MM.1S (cell line): Measurements from ENCODE around the gene TAC4.

Experiments
- DNase-seq: peaks from one replicate; pipeline ENCODE4 v3.0.0-alpha.2; 2015
- H2AFZ ChIP-seq: fragments of 300-600 bp; sonication (generic); 2 replicates; pipeline ENCODE4 v1.6.0; 2016; ENCODE audit warnings: antibody characterized with exemption, low read length
- H3F3A ChIP-seq: fragments of 300-600 bp; sonication (generic); 2 replicates; pipeline ENCODE4 v1.6.1; 2016; ENCODE audit warnings: mild to moderate bottlenecking, antibody characterized with exemption, low read length, moderate library complexity, mixed read lengths; ENCODE audit not compliant: insufficient read depth
- H3K27ac ChIP-seq: fragments of 300-600 bp; sonication (generic); 2 replicates; pipeline ENCODE4 v1.5.1; 2016; ENCODE audit warnings: mild to moderate bottlenecking, low read length
- H3K27me3 ChIP-seq: fragments of 300-600 bp; sonication (generic); replicated peaks from 2 replicates; pipeline ENCODE4 v1.6.0; 2016; ENCODE audit warnings: low read length; ENCODE audit not compliant: insufficient read depth
- H3K36me3 ChIP-seq: fragments of 300-600 bp; sonication (generic); replicated peaks from 2 replicates; pipeline ENCODE4 v1.6.1; 2016; ENCODE audit warnings: mild to moderate bottlenecking, low read length, mixed read lengths; ENCODE audit not compliant: insufficient read depth
- H3K4me1 ChIP-seq: fragments of 300-600 bp; sonication (generic); 2 replicates; pipeline ENCODE4 v1.6.1; 2016; ENCODE audit warnings: low read length, mixed read lengths
- H3K4me2 ChIP-seq: fragments of 300-600 bp; sonication (generic); 2 replicates; pipeline ENCODE4 v1.6.0; 2016; ENCODE audit warnings: low read depth, low read length
- H3K4me3 ChIP-seq: fragments of 300-600 bp; sonication (generic); 2 replicates; pipeline ENCODE4 v1.5.1; 2016; ENCODE audit warnings: low read length, mixed read lengths
- H3K79me2 ChIP-seq: fragments of 300-600 bp; sonication (generic); 2 replicates; pipeline ENCODE4 v1.6.1; 2016; ENCODE audit warnings: mixed run types, low read length, mixed read lengths
- H3K9ac ChIP-seq: fragments of 300-600 bp; sonication (generic); 2 replicates; pipeline ENCODE4 v1.6.1; 2016; ENCODE audit warnings: low read length, mixed read lengths
- H3K9me2 ChIP-seq: fragments of 300-600 bp; sonication (generic); replicated peaks from 2 replicates; pipeline ENCODE4 v1.6.1; 2016; ENCODE audit warnings: mild to moderate bottlenecking, low read length, mixed read lengths; ENCODE audit not compliant: insufficient read depth
- H3K9me3 ChIP-seq: fragments of 300-600 bp; sonication (generic); replicated peaks from 2 replicates; pipeline ENCODE4 v1.6.1; 2016; ENCODE audit warnings: mild to moderate bottlenecking, low read length, mixed read lengths; ENCODE audit not compliant: insufficient read depth
- H4K20me1 ChIP-seq: fragments of 300-600 bp; sonication (generic); 2 replicates; pipeline ENCODE4 v1.6.1; 2016; ENCODE audit warnings: mild to moderate bottlenecking, low read length, moderate library complexity, mixed read lengths; ENCODE audit not compliant: insufficient read depth
- EZH2 ChIP-seq: fragments of 300-600 bp; sonication (generic); optimal IDR thresholded peaks from 2 replicates; pipeline ENCODE3; 2017; ENCODE audit warnings: low read depth, mild to moderate bottlenecking, antibody characterized with exemption, low read length, mixed read lengths
- EZH2phosphoT487 ChIP-seq: fragments of 300-600 bp; sonication (generic); IDR thresholded peaks from 2 replicates; pipeline ENCODE4 v1.6.1; 2018; ENCODE audit warnings: antibody characterized with exemption, low read length
- TF ChIP-seq, protein P1 (sequence below): fragments of 300-600 bp; sonication (generic); IDR thresholded peaks from 2 replicates; pipeline ENCODE4 v1.5.1; 2016; ENCODE audit warnings: antibody characterized with exemption, low read length, mixed read lengths

Gene TAC4

DNA sequence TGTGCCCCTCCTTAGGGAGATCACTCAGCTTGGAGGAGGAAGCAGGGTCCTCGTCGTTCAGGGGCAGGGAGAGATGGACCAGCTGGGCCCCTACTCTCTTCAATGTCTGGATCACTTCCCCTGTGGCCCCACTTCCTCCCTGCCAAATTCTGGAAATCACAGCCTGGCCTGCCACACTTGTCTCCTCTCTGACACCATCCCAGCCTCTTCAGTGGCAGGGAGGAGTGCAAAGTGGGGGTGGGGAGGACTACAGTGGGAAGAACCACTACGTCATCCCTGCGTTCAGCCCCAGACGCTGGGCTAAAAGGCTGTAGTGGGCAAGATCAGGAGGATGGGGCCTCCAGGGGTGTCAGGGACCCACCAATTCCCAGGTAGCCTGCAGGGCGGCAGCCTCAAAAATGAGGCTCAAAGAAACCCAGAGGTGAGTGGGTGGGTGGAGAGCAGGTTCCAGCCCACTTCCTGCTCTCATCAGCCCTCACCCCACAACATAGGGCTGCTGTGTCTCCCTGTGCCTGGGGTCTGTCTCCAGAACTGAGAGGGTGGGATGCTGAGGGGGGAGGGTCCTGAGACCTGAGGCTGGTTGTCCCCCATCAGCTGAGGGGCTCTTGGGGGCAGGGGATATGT, 25.0 kb upstream of the TAC4 start:
- H3K36me3 ChIP-seq: no peaks in the 10 kb centered on the region
- H3K79me2 ChIP-seq: no peaks in the 10 kb centered on the region
- H3K4me2 ChIP-seq: no peak overlapping the region
- no peaks in the 10 kb centered on the region for H3K9me3 ChIP-seq
- no peak for TF ChIP-seq EZH2phosphoT487
- no peak for TF ChIP-seq EZH2
- TF ChIP-seq, protein P1, sequence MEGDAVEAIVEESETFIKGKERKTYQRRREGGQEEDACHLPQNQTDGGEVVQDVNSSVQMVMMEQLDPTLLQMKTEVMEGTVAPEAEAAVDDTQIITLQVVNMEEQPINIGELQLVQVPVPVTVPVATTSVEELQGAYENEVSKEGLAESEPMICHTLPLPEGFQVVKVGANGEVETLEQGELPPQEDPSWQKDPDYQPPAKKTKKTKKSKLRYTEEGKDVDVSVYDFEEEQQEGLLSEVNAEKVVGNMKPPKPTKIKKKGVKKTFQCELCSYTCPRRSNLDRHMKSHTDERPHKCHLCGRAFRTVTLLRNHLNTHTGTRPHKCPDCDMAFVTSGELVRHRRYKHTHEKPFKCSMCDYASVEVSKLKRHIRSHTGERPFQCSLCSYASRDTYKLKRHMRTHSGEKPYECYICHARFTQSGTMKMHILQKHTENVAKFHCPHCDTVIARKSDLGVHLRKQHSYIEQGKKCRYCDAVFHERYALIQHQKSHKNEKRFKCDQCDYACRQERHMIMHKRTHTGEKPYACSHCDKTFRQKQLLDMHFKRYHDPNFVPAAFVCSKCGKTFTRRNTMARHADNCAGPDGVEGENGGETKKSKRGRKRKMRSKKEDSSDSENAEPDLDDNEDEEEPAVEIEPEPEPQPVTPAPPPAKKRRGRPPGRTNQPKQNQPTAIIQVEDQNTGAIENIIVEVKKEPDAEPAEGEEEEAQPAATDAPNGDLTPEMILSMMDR: no peak
- no peaks in the 10 kb centered on the region for H4K20me1 ChIP-seq
- no peak overlapping the region for H2AFZ ChIP-seq
- no peak overlapping the region for H3K27ac ChIP-seq
- H3K27me3 ChIP-seq: peaks cover 65% of the 10 kb centered on the region
- no peak for DNase-seq
- H3F3A ChIP-seq: no peaks in the 10 kb centered on the region
- H3K9me2 ChIP-seq: no peaks in the 10 kb centered on the region
- no peak overlapping the region for H3K4me3 ChIP-seq
- no peak overlapping the region for H3K9ac ChIP-seq
- H3K4me1 ChIP-seq: no peaks in the 10 kb centered on the region

DNA sequence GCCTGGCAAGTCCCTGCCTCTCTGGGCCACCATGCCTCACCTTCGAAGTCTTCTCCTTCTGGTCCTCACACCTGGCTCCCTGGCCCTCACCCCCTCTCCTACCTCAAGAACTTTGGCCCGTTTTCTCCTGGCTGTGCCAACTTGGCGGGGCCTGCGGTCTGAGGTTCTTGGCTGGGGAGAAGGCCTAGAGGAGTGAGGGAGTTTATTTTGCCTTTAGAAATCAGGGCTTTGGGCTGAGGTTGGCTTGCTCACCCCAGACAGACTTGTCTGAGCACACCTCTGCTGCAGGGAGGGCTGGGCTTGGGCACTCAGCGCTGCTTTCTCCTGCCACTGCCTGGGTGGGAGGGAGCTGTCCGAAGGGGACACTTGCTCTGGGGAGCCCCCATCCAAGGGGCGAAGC, 23.3 kb upstream of the TAC4 start:
- TF ChIP-seq EZH2 (no peak), EZH2phosphoT487 (no peak)
- TF ChIP-seq, protein P1: no peak
- Histone ChIP-seq H3K79me2 (no peaks in the 10 kb centered on the region), H4K20me1 (no peaks in the 10 kb centered on the region), H3K9me2 (no peaks in the 10 kb centered on the region), H3K27ac (no peak overlapping the region), H3K4me2 (no peak overlapping the region), H3K4me3 (no peak overlapping the region), H3F3A (no peaks in the 10 kb centered on the region), H3K27me3 (peaks cover 69% of the 10 kb centered on the region), H3K36me3 (no peaks in the 10 kb centered on the region), H3K4me1 (no peaks in the 10 kb centered on the region), H3K9ac (no peak overlapping the region), H2AFZ (no peak overlapping the region), H3K9me3 (no peaks in the 10 kb centered on the region)
- DNase-seq: no peak

DNA sequence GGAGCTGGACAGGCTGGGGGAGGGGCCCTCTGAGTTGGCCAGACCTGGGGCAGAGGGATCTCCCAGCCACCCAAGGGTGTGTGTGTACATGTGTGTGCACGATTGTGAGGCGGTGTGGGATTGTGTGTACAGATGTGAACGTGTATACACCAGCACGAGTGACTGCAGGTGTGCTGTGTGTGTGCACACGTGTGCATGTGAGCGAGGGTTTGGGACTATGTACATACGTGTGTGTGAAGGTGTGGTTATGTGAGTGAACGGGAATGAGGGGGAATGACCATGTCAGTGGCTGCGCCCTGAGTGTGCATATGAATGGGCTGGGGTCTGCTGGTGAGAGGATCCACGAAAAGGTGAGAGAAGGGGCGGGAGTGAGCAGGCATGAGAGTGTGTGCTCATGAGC, 22.4 kb upstream of the TAC4 start:
- H3K9me3 ChIP-seq: no peaks in the 10 kb centered on the region
- H3K79me2 ChIP-seq: no peaks in the 10 kb centered on the region
- H2AFZ ChIP-seq: no peak overlapping the region
- H3K4me2 ChIP-seq: no peak overlapping the region
- H3K27ac ChIP-seq: no peak overlapping the region
- H3F3A ChIP-seq: no peaks in the 10 kb centered on the region
- no peak overlapping the region for H3K4me3 ChIP-seq
- H4K20me1 ChIP-seq: no peaks in the 10 kb centered on the region
- no peak overlapping the region for H3K9ac ChIP-seq
- H3K36me3 ChIP-seq: no peaks in the 10 kb centered on the region
- no peaks in the 10 kb centered on the region for H3K9me2 ChIP-seq
- no peaks in the 10 kb centered on the region for H3K4me1 ChIP-seq
- DNase-seq: no peak
- TF ChIP-seq EZH2phosphoT487: no peak
- no peak for TF ChIP-seq EZH2
- H3K27me3 ChIP-seq: peaks cover 69% of the 10 kb centered on the region

GRCh38 chr17:49869038-49869374, 21.1 kb upstream of the TAC4 start:
- H3K9me3 ChIP-seq: no peaks in the 10 kb centered on the region
- no peaks in the 10 kb centered on the region for H3F3A ChIP-seq
- no peaks in the 10 kb centered on the region for H3K4me1 ChIP-seq
- H2AFZ ChIP-seq: no peak overlapping the region
- no peaks in the 10 kb centered on the region for H4K20me1 ChIP-seq
- no peaks in the 10 kb centered on the region for H3K36me3 ChIP-seq
- no peaks in the 10 kb centered on the region for H3K79me2 ChIP-seq
- DNase-seq: no peak
- TF ChIP-seq EZH2phosphoT487: no peak
- TF ChIP-seq, protein P1: no peak
- no peak for TF ChIP-seq EZH2
- H3K4me3 ChIP-seq: no peak overlapping the region
- no peak overlapping the region for H3K27ac ChIP-seq
- H3K9me2 ChIP-seq: no peaks in the 10 kb centered on the region
- peaks cover 71% of the 10 kb centered on the region for H3K27me3 ChIP-seq
- no peak overlapping the region for H3K9ac ChIP-seq
- no peak overlapping the region for H3K4me2 ChIP-seq
